Measurements from ENCODE around the gene ELMO1. TPM values are rescaled to one million over a fixed set of nuclear protein-coding genes. Genes with fewer than 3 reads are reported as not detected.

ELMO1 gene
- total RNA-seq, 1 donor from 2014 or later = 151 TPM

DNA sequence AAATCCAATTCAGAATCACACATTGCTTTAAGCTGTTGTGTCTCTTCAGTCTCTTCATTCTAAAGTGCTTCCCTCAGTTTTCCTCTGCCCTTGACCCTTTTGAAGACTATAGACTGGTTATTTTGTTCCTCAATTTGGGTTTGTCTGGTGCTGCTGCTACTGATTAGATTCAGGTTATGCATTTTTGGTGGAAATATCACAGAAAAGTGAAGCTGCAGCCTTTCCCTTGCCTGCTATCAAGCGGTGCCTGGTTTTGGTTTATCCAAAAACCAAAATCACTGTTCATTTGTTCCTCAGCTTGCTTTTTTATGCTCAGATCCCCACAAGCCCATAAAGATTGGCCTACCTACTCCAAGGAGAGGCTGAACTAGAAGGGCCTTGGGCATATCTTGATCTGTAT, 55.2 kb downstream of the ELMO1 start:
- Mint-ChIP-seq H3K4me1 (ENCODE audit: unreplicated experiment) (peaks cover 58% of the 10 kb centered on the region), H3K27ac (ENCODE audit: unreplicated experiment) (peak overlapping the region; percentile 72), H3K4me3 (ENCODE audit: unreplicated experiment) (peak overlapping the region; percentile 56), H3K9me3 (ENCODE audit: unreplicated experiment) (no peaks in the 10 kb centered on the region), H3K27me3 (ENCODE audit: unreplicated experiment) (peaks cover 12% of the 10 kb centered on the region), H3K36me3 (ENCODE audit: low read depth, unreplicated experiment) (peaks cover 16% of the 10 kb centered on the region)
- TF ChIP-seq CTCF (IDR thresholded peaks at IDR 0.05; ENCODE audit: unreplicated experiment) = no peak
- no peak for DNase-seq (ENCODE audit: low spot score)

- TF ChIP-seq CTCF (IDR thresholded peaks at IDR 0.05; ENCODE audit: unreplicated experiment) = no peak
- H3K36me3 Mint-ChIP-seq (ENCODE audit: low read depth, unreplicated experiment) = peaks cover 16% of the 10 kb centered on the region
- no peak overlapping the region for H3K4me3 Mint-ChIP-seq (ENCODE audit: unreplicated experiment)
- H3K27me3 Mint-ChIP-seq (ENCODE audit: unreplicated experiment) = peaks cover 12% of the 10 kb centered on the region
- H3K4me1 Mint-ChIP-seq (ENCODE audit: unreplicated experiment) = peaks cover 51% of the 10 kb centered on the region
- H3K9me3 Mint-ChIP-seq (ENCODE audit: unreplicated experiment) = no peaks in the 10 kb centered on the region
- DNase-seq (ENCODE audit: low spot score) = no peak
- peak overlapping the region; percentile 73 for H3K27ac Mint-ChIP-seq (ENCODE audit: unreplicated experiment)
These were observed 56.0 kb downstream of the ELMO1 start for GRCh38 chr7:37392673-37393017.

DNA sequence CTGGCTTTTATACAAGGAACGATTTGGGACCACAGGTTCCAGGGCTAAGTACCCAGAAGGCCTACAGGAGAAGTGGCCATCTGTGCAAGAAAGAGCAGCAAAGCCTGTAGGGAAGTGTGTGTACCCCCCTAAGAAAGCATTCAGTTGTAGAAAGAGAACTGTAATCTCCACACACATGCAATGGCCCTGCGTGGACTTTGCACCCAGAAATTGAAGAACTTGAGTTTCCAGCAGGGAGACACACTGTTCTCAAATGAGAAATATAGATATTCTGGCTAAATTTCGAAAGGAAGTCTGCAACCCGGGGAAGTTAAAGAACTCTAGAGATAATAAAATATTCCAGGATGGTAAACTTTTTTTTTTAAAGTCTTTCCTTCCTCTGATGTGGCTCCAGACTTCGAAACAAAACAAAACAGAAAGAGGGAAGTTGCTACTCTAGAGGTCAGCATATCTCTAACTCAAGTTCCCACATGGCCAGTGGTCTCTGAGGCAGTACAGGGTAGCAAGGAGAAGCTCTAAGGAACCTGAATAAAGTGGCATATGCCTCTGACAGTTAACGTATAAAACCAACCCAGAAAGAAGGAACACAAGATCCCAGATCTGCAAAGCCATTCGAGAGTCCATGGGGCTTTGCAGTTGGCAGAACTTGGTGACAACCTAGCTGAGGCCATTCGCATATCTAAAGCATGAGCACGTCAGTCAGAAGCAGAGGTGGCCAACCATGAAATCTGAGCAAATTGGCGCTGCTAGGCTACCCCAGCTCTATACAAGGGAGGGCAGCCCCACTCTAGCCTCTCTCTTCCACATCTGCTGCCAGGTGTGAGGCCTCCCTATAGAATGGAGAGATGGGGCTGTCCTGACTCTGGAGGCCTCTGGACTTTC, 56.6 kb downstream of the ELMO1 start:
- Mint-ChIP-seq H3K27ac (ENCODE audit: unreplicated experiment) (peak overlapping the region; percentile 92), H3K9me3 (ENCODE audit: unreplicated experiment) (no peaks in the 10 kb centered on the region), H3K4me1 (ENCODE audit: unreplicated experiment) (peaks cover 46% of the 10 kb centered on the region), H3K4me3 (ENCODE audit: unreplicated experiment) (no peak overlapping the region), H3K27me3 (ENCODE audit: unreplicated experiment) (peaks cover 12% of the 10 kb centered on the region), H3K36me3 (ENCODE audit: low read depth, unreplicated experiment) (peaks cover 16% of the 10 kb centered on the region)
- no peak for DNase-seq (ENCODE audit: low spot score)
- TF ChIP-seq CTCF (IDR thresholded peaks at IDR 0.05; ENCODE audit: unreplicated experiment) = no peak

DNA sequence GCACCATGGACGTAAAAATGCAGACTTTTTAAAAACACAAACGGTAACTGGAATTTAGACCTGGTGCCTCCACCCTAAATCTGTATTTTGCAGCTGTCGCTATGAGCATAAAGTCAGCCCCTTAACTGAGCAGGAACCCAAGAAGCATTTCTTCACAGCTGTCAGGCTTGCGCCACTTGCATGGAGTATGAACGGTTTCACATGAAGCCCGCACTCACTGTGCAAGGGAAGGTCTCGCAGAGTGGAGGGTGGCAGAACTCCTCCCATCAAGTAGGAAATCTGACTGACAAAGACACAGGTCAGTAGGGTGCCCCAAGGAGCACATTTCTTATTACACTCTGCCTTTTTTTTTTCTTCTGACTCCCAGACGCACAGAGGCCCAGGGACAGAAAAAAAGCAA, 58.5 kb downstream of the ELMO1 start:
- H3K4me1 Mint-ChIP-seq (ENCODE audit: unreplicated experiment) = peaks cover 51% of the 10 kb centered on the region
- no peak for DNase-seq (ENCODE audit: low spot score)

More for the DNA sequence above, 58.5 kb downstream of the ELMO1 start:
- Mint-ChIP-seq H3K27ac (ENCODE audit: unreplicated experiment) (peak overlapping the region; percentile 21), H3K4me3 (ENCODE audit: unreplicated experiment) (no peak overlapping the region), H3K36me3 (ENCODE audit: low read depth, unreplicated experiment) (peaks cover 26% of the 10 kb centered on the region), H3K9me3 (ENCODE audit: unreplicated experiment) (no peaks in the 10 kb centered on the region), H3K27me3 (ENCODE audit: unreplicated experiment) (peaks cover 15% of the 10 kb centered on the region)
- no peak for TF ChIP-seq CTCF (IDR thresholded peaks at IDR 0.05; ENCODE audit: unreplicated experiment)

All from endothelial cell (in vitro differentiated cells).